H9 (cell line): ENCODE data around the gene RBM33. TPM values are rescaled to one million over a fixed set of nuclear protein-coding genes. Genes with fewer than 3 reads are reported as not detected.

Experiments
- DNase-seq: peaks from one replicate; pipeline ENCODE4 v3.0.0-alpha.2; 2017
- H2AFZ ChIP-seq: one replicate; pipeline ENCODE4 v1.6.1; 2013; ENCODE audit warnings: mild to moderate bottlenecking, low read length, control low read depth, moderate library complexity
- H2AK5ac ChIP-seq: 2 replicates; pipeline ENCODE4 v1.6.1; 2013; ENCODE audit warnings: low read length, control low read depth, mixed read lengths; ENCODE audit not compliant: insufficient read length
- H2BK120ac ChIP-seq: one replicate; pipeline ENCODE4 v1.6.1; 2013; ENCODE audit warnings: low read depth, mild to moderate bottlenecking, low read length, control low read depth, inconsistent platforms; ENCODE audit not compliant: poor library complexity, severe bottlenecking
- H2BK12ac ChIP-seq: 2 replicates; pipeline ENCODE4 v1.6.1; 2013; ENCODE audit warnings: low read length, control low read depth, mixed read lengths, low read depth; ENCODE audit not compliant: insufficient read length
- H2BK15ac ChIP-seq: 2 replicates; pipeline ENCODE4 v1.6.1; 2013; ENCODE audit warnings: low read depth, low read length, control low read depth
- H2BK20ac ChIP-seq: one replicate; pipeline ENCODE4 v1.6.1; 2013; ENCODE audit warnings: low read depth, mild to moderate bottlenecking, low read length, control low read depth, inconsistent platforms; ENCODE audit not compliant: poor library complexity, severe bottlenecking
- H2BK5ac ChIP-seq: 2 replicates; pipeline ENCODE4 v1.6.1; 2013; ENCODE audit warnings: low read length, control low read depth, mixed read lengths; ENCODE audit not compliant: insufficient read length
- H3K14ac ChIP-seq: 2 replicates; pipeline ENCODE4 v1.6.1; 2013; ENCODE audit warnings: low read length, control low read depth; ENCODE audit not compliant: insufficient read depth
- H3K18ac ChIP-seq: 2 replicates; pipeline ENCODE4 v1.6.1; 2013; ENCODE audit warnings: low read depth, mild to moderate bottlenecking, mixed read lengths, low read length, control low read depth; ENCODE audit not compliant: insufficient read length
- H3K23ac ChIP-seq: 2 replicates; pipeline ENCODE4 v1.6.1; 2013; ENCODE audit warnings: low read length, control low read depth, mixed read lengths, low read depth; ENCODE audit not compliant: insufficient read length
- H3K23me2 ChIP-seq: 2 replicates; pipeline ENCODE4 v1.6.1; 2013; ENCODE audit warnings: low read depth, mild to moderate bottlenecking, mixed read lengths, low read length, control low read depth; ENCODE audit not compliant: insufficient read length, poor library complexity, severe bottlenecking
- H3K27ac ChIP-seq: 2 replicates; pipeline ENCODE4 v1.5.1; 2013; ENCODE audit warnings: low read length, control low read depth, mixed read lengths, low read depth; ENCODE audit not compliant: insufficient read length
- H3K27me3 ChIP-seq: 2 replicates; pipeline ENCODE4 v1.6.1; 2013; ENCODE audit warnings: low read length, control low read depth, inconsistent platforms; ENCODE audit not compliant: insufficient read depth
- H3K4ac ChIP-seq: 2 replicates; pipeline ENCODE4 v1.6.1; 2013; ENCODE audit warnings: low read depth, mild to moderate bottlenecking, control low read depth, inconsistent platforms, low read length, moderate library complexity
- H3K4me1 ChIP-seq: 2 replicates; pipeline ENCODE4 v1.6.1; 2013; ENCODE audit warnings: low read length, control low read depth, inconsistent platforms; ENCODE audit not compliant: insufficient read depth
- H3K4me2 ChIP-seq: 2 replicates; pipeline ENCODE4 v1.6.1; 2013; ENCODE audit warnings: low read length, control low read depth, mixed read lengths; ENCODE audit not compliant: insufficient read length, insufficient read depth
- H3K56ac ChIP-seq: 2 replicates; pipeline ENCODE4 v1.6.1; 2013; ENCODE audit warnings: low read depth, mild to moderate bottlenecking, mixed read lengths, low read length, control low read depth; ENCODE audit not compliant: insufficient read length
- H3K79me1 ChIP-seq: 2 replicates; pipeline ENCODE4 v1.6.1; 2013; ENCODE audit warnings: low read depth, mild to moderate bottlenecking, moderate library complexity, low read length, control low read depth, inconsistent platforms; ENCODE audit not compliant: insufficient read depth, poor library complexity, severe bottlenecking
- H3K79me2 ChIP-seq: 2 replicates; pipeline ENCODE4 v1.6.1; 2013; ENCODE audit warnings: low read length, control low read depth, inconsistent platforms; ENCODE audit not compliant: insufficient read depth
- H3K9ac ChIP-seq: 2 replicates; pipeline ENCODE4 v1.6.1; 2013; ENCODE audit warnings: low read length, control low read depth, mixed read lengths; ENCODE audit not compliant: insufficient read length; ENCODE audit errors: extremely low read depth
- H3K9me3 ChIP-seq: one replicate; pipeline ENCODE4 v1.6.1; 2013; ENCODE audit warnings: low read depth, low read length, inconsistent platforms; ENCODE audit not compliant: control insufficient read depth
- H3T11ph ChIP-seq: one replicate; pipeline ENCODE4 v1.6.1; 2013; ENCODE audit warnings: mild to moderate bottlenecking, low read length, control low read depth, inconsistent platforms
- H4K20me1 ChIP-seq: one replicate; pipeline ENCODE4 v1.6.1; 2013; ENCODE audit not compliant: control insufficient read depth, insufficient read length, insufficient read depth
- H4K5ac ChIP-seq: 2 replicates; pipeline ENCODE4 v1.6.1; 2013; ENCODE audit warnings: low read depth, mild to moderate bottlenecking, mixed read lengths, low read length, control low read depth; ENCODE audit not compliant: insufficient read length
- H4K8ac ChIP-seq: replicated peaks from 2 replicates; pipeline ENCODE4 v1.6.1; 2013; ENCODE audit warnings: low read length, control low read depth, mixed read lengths, low read depth; ENCODE audit not compliant: insufficient read length
- H4K91ac ChIP-seq: 2 replicates; pipeline ENCODE4 v1.6.1; 2013; ENCODE audit warnings: low read depth, mild to moderate bottlenecking, moderate library complexity, mixed read lengths, low read length, control low read depth; ENCODE audit not compliant: insufficient read length
- H3K27ac Mint-ChIP-seq, 3 experiments: 2 replicates in 2 of 3; 3 replicates in 1 of 3; pipeline ENCODE4 v1.8.0; 2020 to 2021; ENCODE audit warnings: mixed read lengths in 3 of 3, mild to moderate bottlenecking in 1 of 3, moderate library complexity in 1 of 3
- H3K27me3 Mint-ChIP-seq: 2 replicates; pipeline ENCODE4 v1.8.0; 2021; ENCODE audit warnings: low read depth, mild to moderate bottlenecking, moderate library complexity, mixed read lengths
- H3K36me3 Mint-ChIP-seq, 3 experiments: 2 replicates in 2 of 3; 3 replicates in 1 of 3; pipeline ENCODE4 v1.8.0; 2020 to 2021; ENCODE audit warnings: low read depth in 3 of 3, mixed read lengths in 3 of 3; ENCODE audit not compliant: insufficient read depth in 1 of 3
- H3K4me1 Mint-ChIP-seq, 2 experiments: 2 replicates each; pipeline ENCODE4 v1.8.0; 2020; ENCODE audit warnings: mixed read lengths in 2 of 2
- H3K4me3 Mint-ChIP-seq, 2 experiments: 2 replicates in 1 of 2; 3 replicates in 1 of 2; pipeline ENCODE4 v1.8.0; 2020 to 2021; ENCODE audit warnings: mild to moderate bottlenecking in 2 of 2, mixed read lengths in 2 of 2, moderate library complexity in 1 of 2
- H3K9me3 Mint-ChIP-seq, 2 experiments: 2 replicates in 1 of 2; 3 replicates in 1 of 2; pipeline ENCODE4 v1.8.0; 2020; ENCODE audit warnings: mild to moderate bottlenecking in 2 of 2, mixed read lengths in 2 of 2, moderate library complexity in 1 of 2
- CTCF ChIP-seq: fragments of 200-600 bp; sonication (generic); conservative IDR thresholded peaks from 3 replicates; pipeline ENCODE4 v1.8.0; 2021; ENCODE audit warnings: antibody characterized with exemption, mild to moderate bottlenecking
- WGBS: extraction: QIAGEN DNeasy Blood & Tissue Kit; methylation state at CpG from one replicate; pipeline ENCODE4 v1.1.7; 2013; ENCODE audit warnings: missing lambda C conversion rate, low lambda C conversion rate, mixed read lengths; ENCODE audit not compliant: insufficient read length; ENCODE audit errors: extremely low coverage; 5-methylcytosine and 5-hydroxymethylcytosine counted together
- total RNA-seq: library from RNA; stranded (reverse); gene quantifications from 2 replicates; pipeline ENCODE4 v1.2.1, GENCODE V29; 2021

The RBM33 gene
- total RNA-seq, 1 experiment from 2014 or later = 71.3 TPM

- H3K27me3 Mint-ChIP-seq = no peaks in the 10 kb centered on the region
- Histone ChIP-seq H4K20me1 (no peaks in the 10 kb centered on the region), H3K18ac (no peak overlapping the region), H3K4ac (no peak overlapping the region), H3K56ac (no peak overlapping the region), H2BK12ac (no peak overlapping the region), H3K9me3 (no peaks in the 10 kb centered on the region), H4K91ac (no peak overlapping the region), H2AK5ac (no peak overlapping the region), H3K23me2 (no peaks in the 10 kb centered on the region), H2BK120ac (no peak overlapping the region), H2BK20ac (no peak overlapping the region), H3T11ph (no peak overlapping the region), H4K8ac (no peak overlapping the region), H4K5ac (no peak overlapping the region), H3K79me2 (peaks cover 4% of the 10 kb centered on the region; the same call in 1 of the 2 replicates), H3K27ac (no peak overlapping the region), H3K14ac (no peak overlapping the region), H3K4me1 (no peaks in the 10 kb centered on the region), H2BK5ac (no peak overlapping the region), H3K23ac (no peak overlapping the region), H3K4me2 (no peak overlapping the region), H3K27me3 (no peaks in the 10 kb centered on the region), H3K79me1 (no peaks in the 10 kb centered on the region), H3K9ac (no peak overlapping the region), H2AFZ (no peak overlapping the region), H2BK15ac (no peak overlapping the region)
- H3K9me3 Mint-ChIP-seq = no peaks in the 10 kb centered on the region
- no CpG with 5 or more reads among the region's 7 CpGs for WGBS
- H3K36me3 Mint-ChIP-seq = peaks cover 15 to 44% (median 40%) of the 10 kb centered on the region in 3 experiments; a peak in 6 of 7 replicates
- peaks cover 31 to 39% of the 10 kb centered on the region in 2 experiments for H3K4me1 Mint-ChIP-seq
- TF ChIP-seq CTCF = no peak
- H3K27ac Mint-ChIP-seq = peak overlapping the region in 2 of 3 experiments; percentile 81 to 84; a peak in 2 of 7 replicates
- no peak overlapping the region for H3K4me3 Mint-ChIP-seq
- DNase-seq = no peak
Observed at GRCh38 chr7:155764438-155764793, 120.0 kb downstream of the RBM33 start.
